ENCODE measurements around the gene CEP85L. TPM values are rescaled to one million over a fixed set of nuclear protein-coding genes. Genes with fewer than 3 reads are reported as not detected.

CEP85L gene
- total and polyA plus RNA-seq, 10 of the 15 experiments (the other 5 are each of a cell fraction or from before 2014, with no cell fraction given): 1.8 to 10.9 (median 7.1) TPM

GRCh38 chr6:118476551-118476950, 174.8 kb downstream of the CEP85L start:
- CTCF ChIA-PET: no interaction called here
- Histone ChIP-seq H3K36me3 (ENCODE audit: control insufficient read depth in 2 of 2, insufficient read depth in 2 of 2, low read length in 1 of 2) (no peaks in the 10 kb centered on the region), H3K9me3 (replicated peaks; ENCODE audit: control insufficient read depth, insufficient read depth, low read length) (no peaks in the 10 kb centered on the region), H2AFZ (ENCODE audit: control insufficient read depth, low read depth, low read length) (no peak overlapping the region), H3K27ac (ENCODE audit: control insufficient read depth, insufficient read depth) (no peak overlapping the region), H4K20me1 (ENCODE audit: control insufficient read depth, insufficient read depth) (no peaks in the 10 kb centered on the region), H3K4me2 (ENCODE audit: control insufficient read depth, insufficient read depth) (no peak overlapping the region), H3K27me3 (replicated peaks in 1 of 2; ENCODE audit: control insufficient read depth in 2 of 2, insufficient read depth in 2 of 2, low read length in 1 of 2) (no peaks in the 10 kb centered on the region), H3K9ac (ENCODE audit: control insufficient read depth, insufficient read depth, low read length) (no peak overlapping the region), H3K79me2 (ENCODE audit: control insufficient read depth, insufficient read depth, low read length) (no peaks in the 10 kb centered on the region), H3K4me3 (no peak overlapping the region), H3K4me1 (ENCODE audit: control insufficient read depth, insufficient read depth, low read length) (no peaks in the 10 kb centered on the region)
- ATAC-seq (no peak), DNase-seq (ENCODE audit: low read depth, low spot score) (no peak), FAIRE-seq (no peak)
- intact Hi-C loops (cut with micrococcal nuclease; ENCODE audit: unreplicated experiment): no loop called here
- TF ChIP-seq CHD1 (IDR thresholded peaks at IDR 0.05; ENCODE audit: low read depth, low read length) (no peak), MEF2B (IDR thresholded peaks at IDR 0.05; ENCODE audit: partially characterized antibody, poor library complexity, severe bottlenecking) (no peak), MAX (IDR thresholded peaks at IDR 0.05; ENCODE audit: low read depth, low read length) (no peak), SRF (IDR thresholded peaks at IDR 0.05; ENCODE audit: low read depth in 2 of 2, low read length in 2 of 2) (no peak), ZNF207 (IDR thresholded peaks at IDR 0.05; ENCODE audit: borderline replicate concordance) (no peak), REST (IDR thresholded peaks at IDR 0.05; ENCODE audit: low read depth, low read length) (no peak), CEBPZ (IDR thresholded peaks at IDR 0.05; ENCODE audit: low read depth, low read length) (no peak), JUND (IDR thresholded peaks at IDR 0.05; ENCODE audit: low read depth, low read length) (no peak), TAF1 (IDR thresholded peaks at IDR 0.05; ENCODE audit: borderline replicate concordance, low read depth, low read length) (no peak), MYB (IDR thresholded peaks at IDR 0.05; ENCODE audit: borderline replicate concordance, low read depth, low read length) (no peak), KDM1A (IDR thresholded peaks at IDR 0.05; ENCODE audit: borderline replicate concordance) (no peak)
- POLR2A ChIA-PET: no interaction called here
- RAD21 ChIA-PET (ENCODE audit: unreplicated experiment): no interaction called here
- BruUV-seq (replicated peaks): no TSS peak
- 76% methylated on average over 3 of the region's 3 CpGs for WGBS (ENCODE audit: insufficient coverage, insufficient replicate concordance, low lambda C conversion rate, missing lambda C conversion rate)
- in situ Hi-C loops (cut with MboI): no loop called here
- SMC1A ChIA-PET (ENCODE audit: uncharacterized antibody, unreplicated experiment): interaction anchor here (1.0 to 1.4 kb wide), 4 partner anchors 10 to 140 kb away, joined by 3 to 4 read pairs (median 3); no protein-coding TSS in a partner anchor

All from GM12878 (cell line).